AG04450 (cell line): ENCODE results near the gene STXBP5. TPM values are rescaled to one million over a fixed set of nuclear protein-coding genes. Genes with fewer than 3 reads are reported as not detected.

Experiments used
- CTCF ChIA-PET: fragments of 300-600, 350-600 bp; formaldehyde crosslinking; extraction: SDS; loops from one replicate; lab custom pipeline; 2022; ENCODE audit warnings: antibody characterized with exemption, inconsistent platforms; lab: Charles Lee
- POLR2A ChIA-PET: fragments of 350-600 bp; formaldehyde crosslinking; extraction: SDS; loops from one replicate; lab custom pipeline; 2021; ENCODE audit warnings: antibody characterized with exemption, inconsistent platforms; lab: Yijun Ruan, JAX
- DNase-seq: peaks from one replicate; pipeline ENCODE4 v3.0.0-alpha.2; 2011; ENCODE audit warnings: low read depth, low spot score
- H3K27ac ChIP-seq: one replicate; pipeline ENCODE4 v1.5.1; 2012; ENCODE audit warnings: low read depth, low read length, control low read depth
- H3K27me3 ChIP-seq: one replicate; pipeline ENCODE4 v1.6.0; 2012; ENCODE audit warnings: low read length; ENCODE audit not compliant: control insufficient read depth, insufficient read depth
- H3K4me3 ChIP-seq: 2 replicates; pipeline ENCODE4 v1.5.1; 2011; ENCODE audit warnings: mild to moderate bottlenecking, low read depth, low read length, control low read depth
- H3K9me3 ChIP-seq: 2 replicates; pipeline ENCODE4 v1.5.1; 2012; ENCODE audit warnings: low read length; ENCODE audit not compliant: control insufficient read depth, insufficient read depth
- polyA plus RNA-seq: library from polyadenylated mRNA; depleted of rRNA; stranded (reverse); fragments of >200 nt; gene quantifications from 2 replicates; pipeline ENCODE4 v1.2.3, GENCODE V29; 2011
- TF ChIP-seq, protein P1 (sequence below): IDR thresholded peaks from 2 replicates; pipeline ENCODE4 v1.5.1; 2011; ENCODE audit warnings: low read depth, low read length, control low read depth, inconsistent platforms

STXBP5 gene
- polyA plus RNA-seq, 1 experiment: 40.0 TPM

DNA sequence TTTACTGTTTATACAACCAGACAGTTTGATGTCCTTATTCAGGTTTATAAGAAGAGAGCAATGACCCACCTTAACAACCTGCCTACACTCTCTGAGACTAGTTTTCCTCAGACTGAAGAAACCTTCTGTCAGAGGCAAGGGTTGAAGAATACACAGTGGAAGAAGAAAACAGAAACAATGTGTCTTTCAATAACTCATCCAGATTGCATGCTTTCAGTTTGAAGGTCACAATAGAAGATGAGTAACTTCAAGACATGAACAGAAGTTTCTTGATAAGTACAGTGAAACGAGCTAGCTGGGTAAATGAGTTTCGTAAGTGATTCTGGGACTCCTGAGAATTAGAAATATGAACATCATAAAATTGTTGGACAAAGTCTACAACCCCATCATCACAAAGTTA is 141.7 kb downstream of the STXBP5 start:
- TF ChIP-seq, protein P1, sequence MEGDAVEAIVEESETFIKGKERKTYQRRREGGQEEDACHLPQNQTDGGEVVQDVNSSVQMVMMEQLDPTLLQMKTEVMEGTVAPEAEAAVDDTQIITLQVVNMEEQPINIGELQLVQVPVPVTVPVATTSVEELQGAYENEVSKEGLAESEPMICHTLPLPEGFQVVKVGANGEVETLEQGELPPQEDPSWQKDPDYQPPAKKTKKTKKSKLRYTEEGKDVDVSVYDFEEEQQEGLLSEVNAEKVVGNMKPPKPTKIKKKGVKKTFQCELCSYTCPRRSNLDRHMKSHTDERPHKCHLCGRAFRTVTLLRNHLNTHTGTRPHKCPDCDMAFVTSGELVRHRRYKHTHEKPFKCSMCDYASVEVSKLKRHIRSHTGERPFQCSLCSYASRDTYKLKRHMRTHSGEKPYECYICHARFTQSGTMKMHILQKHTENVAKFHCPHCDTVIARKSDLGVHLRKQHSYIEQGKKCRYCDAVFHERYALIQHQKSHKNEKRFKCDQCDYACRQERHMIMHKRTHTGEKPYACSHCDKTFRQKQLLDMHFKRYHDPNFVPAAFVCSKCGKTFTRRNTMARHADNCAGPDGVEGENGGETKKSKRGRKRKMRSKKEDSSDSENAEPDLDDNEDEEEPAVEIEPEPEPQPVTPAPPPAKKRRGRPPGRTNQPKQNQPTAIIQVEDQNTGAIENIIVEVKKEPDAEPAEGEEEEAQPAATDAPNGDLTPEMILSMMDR: no peak
- CTCF ChIA-PET: no interaction called here
- no peak overlapping the region for H3K4me3 ChIP-seq
- no peak overlapping the region for H3K27ac ChIP-seq
- no peak for DNase-seq
- no peaks in the 10 kb centered on the region for H3K9me3 ChIP-seq
- POLR2A ChIA-PET: no interaction called here
- no peaks in the 10 kb centered on the region for H3K27me3 ChIP-seq

DNA sequence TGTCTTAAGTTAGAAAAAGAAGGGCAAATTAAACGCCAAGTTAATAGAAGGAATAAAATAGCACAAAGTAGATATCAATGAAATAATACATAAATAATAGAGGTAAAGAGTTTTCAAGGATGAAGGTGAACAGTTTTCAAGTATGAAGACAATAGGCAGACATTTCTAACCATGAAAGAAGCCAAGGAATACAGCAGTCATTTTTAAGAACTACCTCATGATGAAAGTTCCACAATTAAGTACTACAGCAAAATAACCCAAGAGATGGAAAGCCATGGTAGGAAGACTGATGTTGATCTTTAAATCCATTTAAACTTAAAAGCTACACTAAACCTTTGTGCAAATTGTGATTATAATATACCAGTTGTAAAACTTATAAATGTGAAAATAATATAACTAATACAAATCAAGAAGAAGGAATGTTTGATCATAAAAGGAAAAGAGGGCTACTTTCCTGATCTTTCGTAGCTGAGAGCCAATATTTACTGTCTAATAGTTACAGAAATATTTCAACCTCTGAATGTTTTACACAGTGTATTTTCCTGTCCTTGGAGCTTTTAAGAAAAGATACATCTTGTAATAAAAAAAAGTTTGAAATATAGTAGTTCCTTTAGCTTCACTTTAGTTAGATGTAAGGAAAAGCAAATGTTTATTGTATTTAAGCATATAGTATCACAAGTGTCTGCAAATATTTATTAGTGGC is 143.1 kb downstream of the STXBP5 start:
- CTCF ChIA-PET: no interaction called here
- Histone ChIP-seq H3K9me3 (no peaks in the 10 kb centered on the region), H3K27me3 (no peaks in the 10 kb centered on the region), H3K4me3 (no peak overlapping the region), H3K27ac (no peak overlapping the region)
- no peak for DNase-seq
- POLR2A ChIA-PET: no interaction called here
- TF ChIP-seq, protein P1: no peak

DNA sequence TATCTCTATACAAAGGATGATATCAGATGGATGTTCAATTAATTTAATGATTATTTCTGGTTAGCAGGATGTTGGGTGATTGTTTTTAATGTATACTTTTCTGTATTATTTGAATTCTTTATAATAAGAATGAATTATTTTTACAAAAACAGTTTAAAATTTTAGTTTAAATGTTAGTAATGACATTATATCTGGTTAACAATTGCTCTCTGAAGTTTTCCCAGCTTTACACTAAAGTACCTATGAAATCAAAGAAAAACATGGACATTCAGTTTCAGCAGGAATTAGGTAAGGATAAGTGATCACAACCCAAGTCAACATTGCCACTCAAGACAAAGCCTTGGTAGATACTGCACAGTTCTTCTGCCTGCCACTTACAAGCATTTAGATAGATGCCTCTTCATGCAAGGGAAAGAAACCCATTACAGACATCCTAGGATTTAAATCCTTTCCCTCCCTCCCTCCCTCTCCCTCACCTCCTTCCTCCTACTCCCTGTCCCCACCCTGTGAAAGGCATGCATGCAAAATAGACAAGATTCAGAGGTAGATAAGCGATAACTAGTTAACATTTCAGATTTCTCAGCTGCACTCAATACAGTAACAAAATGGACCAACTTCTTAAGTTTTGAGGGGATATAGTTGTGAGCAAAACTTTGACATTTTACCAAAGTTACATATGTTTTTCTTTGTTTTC is 143.8 kb downstream of the STXBP5 start:
- DNase-seq: no peak
- TF ChIP-seq, protein P1: no peak
- Histone ChIP-seq H3K4me3 (no peak overlapping the region), H3K27me3 (no peaks in the 10 kb centered on the region), H3K9me3 (no peaks in the 10 kb centered on the region), H3K27ac (no peak overlapping the region)
- ChIA-PET POLR2A (no interaction called here), CTCF (no interaction called here)

- H3K27me3 ChIP-seq: no peaks in the 10 kb centered on the region
- no peak overlapping the region for H3K27ac ChIP-seq
- POLR2A ChIA-PET: no interaction called here
- H3K9me3 ChIP-seq: no peaks in the 10 kb centered on the region
- no peak overlapping the region for H3K4me3 ChIP-seq
- CTCF ChIA-PET: no interaction called here
- DNase-seq: no peak
- TF ChIP-seq, protein P1: no peak
Observed at GRCh38 chr6:147361311-147361981, 157.2 kb downstream of the STXBP5 start.

- POLR2A ChIA-PET: no interaction called here
Observed at GRCh38 chr6:147366290-147366689, 162.1 kb downstream of the STXBP5 start.

More at GRCh38 chr6:147366290-147366689, 162.1 kb downstream of the STXBP5 start:
- Histone ChIP-seq H3K27ac (no peak overlapping the region), H3K9me3 (no peaks in the 10 kb centered on the region), H3K4me3 (no peak overlapping the region), H3K27me3 (no peaks in the 10 kb centered on the region)
- no peak for DNase-seq
- CTCF ChIA-PET: interaction anchor here (0.9 kb wide), 1 partner anchor 17 kb away, joined by 5 read pairs; no protein-coding TSS in a partner anchor
- TF ChIP-seq, protein P1: no peak
